GM19025 (cell line): ENCODE data around the gene TARS2.

Experiments used
- ATAC-seq: cut with Tn5 transposase; IDR thresholded peaks from one replicate; pipeline ENCODE4 v1.9.1; 2021; ENCODE audit warnings: mild to moderate bottlenecking, low read depth, moderate library complexity; ENCODE audit not compliant: unreplicated experiment

TARS2 gene

DNA sequence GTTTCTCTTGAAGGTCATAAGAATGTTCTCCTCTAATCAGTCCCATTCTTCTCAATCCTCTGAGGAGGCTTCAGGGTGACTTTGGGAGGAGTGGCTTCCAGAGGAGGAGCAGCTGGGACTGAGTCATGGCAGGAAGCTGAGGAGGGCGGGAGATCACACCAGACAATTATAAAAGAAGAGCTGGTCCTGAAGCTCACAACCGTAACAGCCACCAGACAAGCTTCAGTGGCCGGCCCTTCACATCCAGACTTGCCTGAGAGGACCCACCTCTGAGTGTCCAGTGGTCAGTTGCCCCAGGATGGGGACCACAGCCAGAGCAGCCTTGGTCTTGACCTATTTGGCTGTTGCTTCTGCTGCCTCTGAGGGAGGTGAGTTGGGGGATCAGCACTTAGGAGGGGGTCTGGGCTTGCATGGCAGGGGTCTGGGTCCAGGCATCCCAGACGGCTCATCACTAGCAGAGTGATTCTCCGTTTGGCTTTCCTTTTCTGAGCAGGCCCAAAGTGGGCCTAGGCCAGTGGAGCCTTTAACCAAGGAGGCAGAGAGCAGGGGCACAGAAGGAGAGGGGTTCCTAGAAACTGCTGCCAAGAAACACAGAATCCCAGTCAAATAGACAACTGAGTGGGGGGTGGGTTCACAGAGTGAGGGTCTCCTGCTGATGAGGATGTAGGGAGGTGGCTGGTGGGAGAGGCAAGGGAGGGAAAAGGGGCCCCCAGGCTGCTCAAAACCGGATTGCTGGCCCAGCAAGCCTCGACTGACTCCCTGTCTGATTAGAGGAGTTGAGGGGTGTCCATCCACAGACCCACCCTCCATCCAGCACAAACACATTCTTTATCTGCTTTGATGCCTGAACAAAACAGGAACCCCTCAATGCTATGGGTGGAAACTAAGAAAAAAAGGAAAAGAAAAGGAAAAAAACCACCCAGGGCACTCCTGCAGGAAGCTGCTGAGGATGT, 21.0 kb downstream of the TARS2 start, which contains the start of gene ECM1:
ECM1 (plus strand) TSS at position 198 of the 953 bp plus-strand sequence; CDS start at position 299, 101 bp downstream.
- no peak for ATAC-seq

DNA sequence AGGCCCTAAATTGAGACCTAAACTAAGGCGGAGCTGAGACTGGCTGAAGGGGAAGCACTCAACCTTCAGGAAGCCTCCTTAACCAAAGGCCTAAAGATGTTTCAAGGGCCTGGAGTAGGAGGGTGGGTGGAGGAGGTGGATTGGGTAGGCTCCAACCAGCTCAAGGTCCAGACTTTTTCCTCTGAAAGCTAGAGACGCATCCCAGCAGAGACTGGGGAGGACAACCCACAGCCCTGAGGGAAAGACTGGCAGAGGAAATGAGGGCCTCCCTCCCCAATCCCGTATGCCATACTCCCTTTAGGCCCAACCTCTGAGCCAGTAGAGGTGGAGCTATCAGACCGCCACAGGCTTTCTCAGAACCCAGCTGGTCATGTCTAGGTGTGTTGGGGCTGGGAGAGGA, 21.8 kb downstream of the TARS2 start:
- no peak for ATAC-seq

DNA sequence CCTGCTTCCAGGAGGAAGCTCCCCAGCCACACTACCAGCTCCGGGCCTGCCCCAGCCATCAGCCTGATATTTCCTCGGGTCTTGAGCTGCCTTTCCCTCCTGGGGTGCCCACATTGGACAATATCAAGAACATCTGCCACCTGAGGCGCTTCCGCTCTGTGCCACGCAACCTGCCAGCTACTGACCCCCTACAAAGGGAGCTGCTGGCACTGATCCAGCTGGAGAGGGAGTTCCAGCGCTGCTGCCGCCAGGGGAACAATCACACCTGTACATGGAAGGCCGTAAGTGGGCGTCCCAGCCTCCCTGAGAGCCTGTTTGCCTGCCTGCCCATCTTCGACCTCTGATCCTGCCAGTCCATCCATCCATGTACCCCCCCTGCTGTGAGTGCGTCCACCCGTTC, 24.3 kb downstream of the TARS2 start:
- ATAC-seq = no peak

DNA sequence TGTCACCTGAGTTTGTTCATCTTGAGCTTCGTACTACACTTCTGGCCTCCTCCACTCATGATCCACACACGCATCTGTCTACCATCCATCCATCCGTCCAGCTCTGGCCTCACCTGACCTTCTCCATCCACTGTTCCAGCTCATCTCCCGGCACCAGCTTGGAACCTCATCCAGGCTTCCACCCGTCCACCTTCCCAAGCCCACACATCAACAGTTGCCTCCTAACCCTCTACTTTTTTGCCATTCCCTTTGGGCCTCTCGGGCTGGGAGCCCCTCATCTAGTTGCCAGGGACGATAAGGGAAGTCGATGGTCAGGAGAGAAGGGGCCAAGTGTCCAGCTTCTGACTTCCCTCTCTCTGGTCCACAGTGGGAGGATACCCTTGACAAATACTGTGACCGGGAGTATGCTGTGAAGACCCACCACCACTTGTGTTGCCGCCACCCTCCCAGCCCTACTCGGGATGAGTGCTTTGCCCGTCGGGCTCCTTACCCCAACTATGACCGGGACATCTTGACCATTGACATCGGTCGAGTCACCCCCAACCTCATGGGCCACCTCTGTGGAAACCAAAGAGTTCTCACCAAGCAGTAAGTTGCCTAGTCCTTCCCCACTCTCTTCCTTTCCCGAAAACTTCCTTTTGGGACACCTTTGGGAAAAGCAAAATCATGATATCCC, 24.9 kb downstream of the TARS2 start:
- ATAC-seq = no peak

DNA sequence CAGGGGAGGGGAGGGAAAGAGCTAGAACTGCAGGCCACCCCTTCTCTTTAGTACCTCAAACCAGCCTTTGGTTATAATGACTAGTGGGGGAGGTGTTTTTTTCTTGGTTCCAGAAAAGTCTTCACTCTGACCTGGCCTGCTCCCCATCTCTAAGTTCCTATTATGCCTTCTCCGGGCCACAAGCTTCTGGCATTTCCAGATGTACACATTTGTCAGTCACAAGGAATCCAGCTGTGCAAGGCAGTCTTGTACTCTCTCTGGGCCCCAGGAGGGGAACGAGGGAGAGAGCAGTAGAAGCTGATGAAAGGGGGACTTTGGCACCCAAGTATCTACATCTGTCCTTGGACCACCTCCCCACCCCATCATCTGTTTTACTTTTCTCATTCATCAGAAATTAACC, 25.6 kb downstream of the TARS2 start:
- ATAC-seq = no peak

DNA sequence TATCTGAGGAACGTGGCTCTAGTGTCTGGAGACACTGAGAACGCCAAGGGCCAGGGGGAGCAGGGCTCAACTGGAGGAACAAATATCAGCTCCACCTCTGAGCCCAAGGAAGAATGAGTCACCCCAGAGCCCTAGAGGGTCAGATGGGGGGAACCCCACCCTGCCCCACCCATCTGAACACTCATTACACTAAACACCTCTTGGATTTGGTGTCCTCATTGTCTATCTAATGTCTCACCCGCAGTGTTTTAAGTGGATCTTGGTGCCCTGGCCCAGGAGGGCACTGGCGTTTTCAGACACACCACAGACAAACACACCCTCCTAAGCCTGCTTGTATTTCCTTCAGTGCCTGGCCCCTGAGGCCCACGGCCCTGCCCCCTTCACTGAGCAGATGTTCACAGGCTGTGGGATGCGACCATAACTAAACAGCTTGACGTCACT, 26.2 kb downstream of the TARS2 start:
- no peak for ATAC-seq

DNA sequence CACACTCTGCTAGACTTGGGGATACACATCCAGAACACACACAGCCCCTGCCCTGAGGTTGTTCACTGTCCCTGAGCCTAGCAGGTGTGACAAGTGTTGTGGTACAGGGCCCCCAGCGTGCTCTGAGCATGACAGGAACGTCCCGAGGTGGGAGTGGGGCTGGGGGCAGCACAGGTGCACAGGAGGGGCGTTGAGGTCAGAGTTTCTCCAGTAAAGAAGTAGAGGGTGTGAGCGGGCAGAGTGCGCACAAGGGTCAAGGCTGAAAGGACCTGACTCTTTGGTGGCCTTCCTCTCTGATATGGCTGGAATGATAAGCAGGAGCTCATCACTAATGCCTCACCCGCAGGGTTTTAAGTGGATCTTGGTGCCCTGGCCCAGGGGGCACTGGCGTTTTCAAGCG, 27.0 kb downstream of the TARS2 start:
- ATAC-seq = no peak

DNA sequence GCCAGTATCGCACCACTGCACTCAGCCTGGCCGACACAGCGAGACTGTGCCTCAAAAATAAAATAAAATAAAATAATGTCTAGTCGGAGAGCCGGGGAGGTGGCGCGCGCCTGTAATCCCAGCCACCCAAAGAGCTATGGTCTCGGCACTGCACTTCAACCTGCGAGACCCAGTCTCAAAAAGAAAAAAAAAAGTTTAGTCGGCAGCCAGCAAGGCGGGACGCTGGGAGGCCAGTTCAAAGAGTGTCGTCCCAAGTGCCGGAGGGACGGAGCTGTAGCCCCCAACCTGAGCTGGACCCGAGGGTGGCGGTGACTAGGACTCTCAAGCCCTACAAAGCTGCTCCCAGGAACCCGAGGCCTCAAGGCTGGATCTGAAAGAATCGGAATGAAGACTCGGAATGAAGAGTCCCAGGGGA, 27.7 kb downstream of the TARS2 start:
- no peak for ATAC-seq

DNA sequence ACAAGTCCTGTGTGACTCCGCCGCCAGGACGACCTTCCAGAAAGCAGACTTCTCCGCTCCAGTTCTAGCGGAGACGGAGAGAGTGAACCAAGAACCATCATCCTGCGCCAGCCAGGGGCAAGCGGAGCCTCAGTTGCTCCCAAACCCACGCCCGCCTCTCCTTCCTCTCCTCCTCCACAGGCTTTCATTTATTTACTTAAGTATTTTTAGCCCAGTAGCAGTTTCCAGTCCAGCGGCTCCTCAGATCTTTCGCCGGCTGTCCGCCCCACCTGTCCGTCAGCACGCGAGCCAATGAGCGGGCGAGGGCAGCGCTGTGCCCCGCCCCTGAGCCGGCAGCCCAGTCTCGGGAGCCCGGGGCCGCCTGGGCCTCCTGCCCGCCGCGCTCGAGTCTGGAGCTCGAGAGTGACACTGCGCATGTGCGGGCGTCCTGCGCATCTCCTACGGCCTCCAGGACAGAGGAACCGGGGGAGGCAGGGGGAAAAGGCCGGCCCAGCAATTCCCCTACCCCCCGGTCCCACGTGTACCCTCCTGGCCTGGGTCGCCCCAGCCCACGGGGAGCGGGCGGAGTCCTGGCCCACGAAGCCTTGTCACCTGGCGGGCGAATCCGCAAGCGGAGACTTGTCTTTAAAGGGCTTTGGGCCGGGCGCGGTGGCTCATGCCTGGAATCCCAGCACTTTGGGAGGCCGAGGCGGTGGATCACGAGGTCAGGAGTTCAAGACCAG, 28.3 kb downstream of the TARS2 start, which contains the start of gene FALEC:
FALEC (plus strand) TSS at position 425 of the 722 bp plus-strand sequence.
- peak; percentile 97 for ATAC-seq

DNA sequence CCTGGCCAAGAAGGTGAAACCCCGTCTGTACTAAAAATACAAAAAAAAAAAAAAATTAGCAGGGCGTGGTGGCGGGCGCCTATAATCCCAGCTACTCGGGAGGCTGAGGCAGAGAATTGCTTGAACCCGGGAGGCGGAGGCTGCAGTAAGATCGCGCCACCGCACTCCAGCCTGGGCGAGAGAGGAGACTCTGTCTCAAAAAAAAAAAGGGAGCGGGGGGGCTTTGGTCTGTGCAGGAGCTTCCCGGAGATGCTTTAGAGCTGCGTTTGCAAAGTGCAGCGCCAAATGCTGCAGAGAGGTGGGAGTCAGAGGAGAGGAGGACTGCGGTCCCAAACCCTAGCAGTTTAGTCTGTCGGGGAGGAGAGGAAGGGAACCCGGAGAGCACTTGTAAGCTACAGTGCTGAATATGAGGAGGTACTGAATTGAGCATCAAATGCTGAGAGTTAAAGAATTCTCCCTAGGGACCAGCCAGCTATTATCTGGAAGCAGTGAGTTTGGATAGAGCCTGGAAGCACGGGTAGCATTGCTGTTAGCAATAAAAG, 28.9 kb downstream of the TARS2 start:
- ATAC-seq = no peak

DNA sequence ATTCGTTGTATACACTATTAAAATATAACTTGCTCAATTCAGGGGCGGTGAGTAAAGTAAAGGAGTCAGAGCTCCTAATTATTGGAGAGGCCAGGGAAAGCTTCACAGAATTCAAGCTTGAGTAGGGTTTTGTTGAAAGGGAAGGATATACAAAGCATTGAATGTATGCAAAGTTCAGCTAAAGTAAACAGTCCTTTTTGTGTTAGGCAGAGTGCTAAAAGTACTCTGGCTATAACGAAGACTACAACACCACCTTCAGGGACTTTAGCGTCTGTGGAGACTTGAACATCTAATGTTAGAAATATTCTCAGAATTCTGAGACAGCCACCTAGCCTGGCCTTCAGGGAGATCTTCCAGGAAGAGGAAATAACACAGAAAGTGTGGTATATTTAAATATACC, 29.4 kb downstream of the TARS2 start:
- ATAC-seq = no peak

DNA sequence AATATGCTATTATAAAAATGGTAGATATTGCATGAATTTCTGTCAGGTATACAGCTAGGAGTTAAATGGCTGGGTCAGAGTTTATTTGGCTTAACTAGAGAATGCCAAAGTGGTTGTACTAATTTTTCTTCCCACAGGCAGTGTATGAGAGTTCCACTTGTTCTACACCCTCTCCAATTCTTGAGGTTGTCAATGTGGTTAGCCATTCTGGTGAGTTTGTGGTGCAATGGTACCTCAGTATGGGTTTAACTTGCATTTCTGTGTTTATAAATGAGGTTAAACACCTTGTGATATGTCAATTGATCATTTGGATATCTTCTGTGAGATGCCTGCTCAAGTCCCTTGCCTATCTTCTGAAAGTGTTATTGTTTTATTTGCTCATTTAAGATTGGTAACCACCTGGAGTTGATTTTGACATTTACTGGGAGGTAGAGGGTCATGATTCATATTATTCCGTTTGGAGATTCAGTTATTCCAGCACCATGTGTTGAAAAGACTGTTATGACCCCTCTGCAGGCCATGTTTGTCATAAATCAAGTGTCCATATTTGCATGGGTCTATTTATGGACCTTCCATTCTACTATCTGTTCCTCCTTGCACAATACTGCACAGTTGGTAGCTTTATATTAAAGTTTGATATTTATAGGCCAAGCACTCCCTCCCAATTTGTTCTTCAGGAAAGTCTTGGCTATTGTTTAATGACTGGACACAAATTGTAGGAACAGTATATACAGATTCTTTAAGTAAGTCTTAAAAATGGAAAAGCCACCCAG, 34.2 kb downstream of the TARS2 start:
- no peak for ATAC-seq

DNA sequence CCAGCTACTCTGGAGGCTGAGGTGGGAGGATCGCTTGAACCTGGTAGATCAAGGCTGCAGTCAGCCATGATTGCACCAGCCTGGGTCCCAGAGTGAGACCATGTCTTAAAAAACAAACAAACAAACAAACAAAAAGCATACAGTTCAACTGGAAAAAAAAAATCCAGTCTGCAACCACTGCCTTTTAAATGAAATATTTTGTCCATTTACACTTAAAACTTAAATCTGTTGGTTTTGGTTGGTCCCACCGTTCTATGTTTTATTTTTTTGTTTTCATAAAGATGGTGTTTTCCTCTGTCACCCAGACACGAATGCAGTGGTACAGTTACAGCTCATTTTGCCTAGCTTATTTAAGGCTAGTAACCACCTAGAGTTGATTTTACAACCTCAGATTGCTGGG, 38.1 kb downstream of the TARS2 start:
- no peak for ATAC-seq

DNA sequence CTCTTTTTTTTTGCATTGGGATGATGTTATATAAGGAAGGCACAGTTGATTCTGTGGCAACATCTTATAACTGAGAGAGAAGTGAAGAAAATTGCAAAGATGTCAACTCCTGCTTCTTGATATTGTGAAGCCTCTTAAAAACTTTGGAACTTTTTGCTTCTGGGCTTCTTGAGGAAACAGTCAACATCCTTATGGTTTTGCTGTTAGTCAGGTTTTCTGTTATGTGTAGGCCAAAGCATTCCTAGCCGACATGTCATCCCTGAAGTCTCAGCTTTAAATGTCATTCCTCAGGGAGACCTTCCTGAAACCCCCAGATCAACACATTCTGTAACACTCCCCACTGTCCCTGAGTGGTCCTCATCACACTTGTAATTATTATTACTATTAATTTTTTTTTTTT, 41.0 kb downstream of the TARS2 start:
- ATAC-seq = no peak

DNA sequence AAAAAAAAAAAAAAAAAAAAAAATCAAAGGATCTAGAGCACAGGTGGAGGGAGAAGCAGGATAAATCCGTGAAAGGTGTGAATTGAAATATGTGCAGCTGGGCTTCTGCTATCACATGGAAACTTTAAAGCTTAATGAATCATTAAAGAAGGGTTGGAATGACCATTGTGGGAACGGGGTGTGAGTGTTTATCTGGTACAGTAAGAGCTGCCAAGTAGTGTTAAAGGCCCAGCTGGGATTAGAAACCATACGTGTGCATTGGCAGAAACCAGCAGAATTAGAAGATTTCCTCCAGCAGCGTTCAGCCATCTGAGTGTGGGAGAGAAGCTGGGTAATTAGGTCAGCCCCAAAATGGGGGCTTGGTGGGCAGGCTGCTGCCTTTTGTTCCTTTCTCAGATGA, 41.8 kb downstream of the TARS2 start:
- ATAC-seq = no peak

DNA sequence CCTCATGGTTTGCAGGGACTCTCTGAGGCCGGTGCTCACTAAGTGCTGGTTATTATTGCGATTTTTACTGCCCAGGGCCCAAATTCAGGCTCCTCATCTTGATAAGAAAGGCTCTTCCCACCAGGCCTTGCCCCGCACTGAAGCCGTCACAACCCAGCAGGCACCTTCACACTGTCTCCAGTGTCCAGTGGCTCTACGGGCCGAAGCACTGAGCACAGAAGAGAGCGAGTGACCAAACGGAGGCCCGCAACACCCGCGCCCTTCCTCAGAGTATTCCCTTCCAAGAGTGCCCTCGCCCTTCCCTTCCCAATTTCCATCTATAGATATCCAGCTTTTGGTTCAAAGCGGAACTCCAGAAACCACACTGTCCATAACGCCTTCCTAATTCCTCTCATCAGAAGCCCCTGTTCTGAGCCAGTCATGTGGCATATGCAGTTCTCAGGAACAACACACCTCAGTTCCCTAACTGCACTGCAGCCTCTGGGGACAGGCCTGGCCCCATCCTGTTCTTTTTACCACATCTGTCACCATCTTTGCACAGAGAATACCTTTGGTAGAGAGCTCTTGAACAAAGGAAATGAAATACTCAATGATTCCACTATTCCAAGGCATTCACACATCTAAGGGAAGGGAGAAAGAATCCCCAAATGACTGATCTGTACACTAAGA, 43.4 kb downstream of the TARS2 start:
- ATAC-seq = no peak

DNA sequence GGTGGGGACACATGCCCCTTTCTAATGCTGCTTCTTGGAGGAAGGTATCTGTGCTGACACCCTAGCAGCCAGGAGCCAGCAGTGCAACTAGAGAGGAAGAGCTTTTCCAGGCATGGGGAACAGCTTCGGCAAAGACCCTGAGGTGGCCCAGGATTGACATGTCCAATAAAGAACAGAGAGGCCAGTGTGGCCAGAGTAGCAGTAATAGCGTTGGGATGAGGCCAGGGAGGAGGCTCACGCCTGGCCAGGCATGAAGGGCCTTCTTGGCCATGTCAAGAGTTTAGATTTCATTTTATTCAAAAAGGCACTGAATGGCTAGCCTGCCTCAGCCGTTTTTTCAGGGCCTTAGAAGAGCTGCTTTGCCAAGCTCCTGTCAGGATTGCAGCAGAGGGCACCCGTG, 45.6 kb downstream of the TARS2 start:
- no peak for ATAC-seq

DNA sequence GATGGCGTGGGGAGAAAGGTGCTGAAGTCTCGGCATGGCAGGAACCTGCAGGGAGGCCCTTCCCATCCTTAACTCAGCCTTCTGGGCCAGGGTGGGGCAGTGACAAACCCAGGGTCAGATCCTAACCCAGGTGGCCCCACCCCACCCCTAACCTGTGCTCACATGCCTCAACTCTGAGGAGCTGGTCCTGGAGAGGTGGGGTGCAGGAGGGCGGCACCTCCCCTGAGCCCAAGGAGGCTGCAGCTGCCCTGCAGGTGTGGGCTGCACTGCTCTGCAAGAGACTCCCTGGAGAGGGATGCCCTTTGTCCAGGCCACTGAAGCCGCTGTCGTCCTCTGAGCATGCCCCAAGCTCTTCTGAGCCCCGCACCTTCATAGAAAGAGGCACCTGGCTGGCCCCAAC, 46.8 kb downstream of the TARS2 start:
- ATAC-seq = no peak

DNA sequence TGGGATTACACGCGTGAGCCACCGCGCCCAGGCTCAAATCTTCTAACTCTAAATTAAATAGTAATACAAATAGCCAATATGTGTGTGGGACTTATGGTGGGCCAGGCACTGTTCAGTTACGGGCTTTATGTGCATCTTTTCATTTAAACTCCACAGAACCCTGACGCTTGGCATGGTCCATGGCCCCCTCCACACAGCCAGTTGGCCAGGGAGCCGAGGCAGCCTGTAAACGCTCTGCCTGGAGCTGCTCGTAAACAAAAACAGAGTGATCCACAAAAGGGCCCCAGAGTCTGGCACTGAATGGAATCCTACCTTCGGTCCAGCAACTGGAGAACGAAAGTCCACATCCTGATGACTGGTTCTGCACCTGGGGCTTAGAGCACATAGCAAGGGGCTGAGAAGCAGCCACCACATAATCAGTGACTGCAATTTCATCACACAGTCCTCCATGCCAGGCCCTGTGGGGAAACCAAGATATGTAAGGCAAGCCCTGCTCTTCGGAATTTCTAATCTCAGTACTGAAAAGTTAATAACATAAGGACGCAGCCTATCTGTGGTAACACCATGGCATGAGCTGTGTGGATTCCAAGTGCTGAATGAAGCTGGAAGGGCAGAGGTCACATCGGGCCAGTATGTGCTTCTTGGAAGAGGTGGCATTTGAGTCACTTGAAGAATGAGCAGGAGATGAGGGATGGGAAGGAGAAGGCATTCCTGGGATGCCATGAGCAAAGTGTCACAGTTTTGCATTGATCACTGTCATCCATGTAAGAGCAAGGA, 48.5 kb downstream of the TARS2 start:
- no peak for ATAC-seq
